ENCODE measurements around the gene TLE3. TPM values are rescaled to one million over a fixed set of nuclear protein-coding genes. Genes with fewer than 3 reads are reported as not detected.
"Not testable (repeated sequence)": the region's sequence is repeated elsewhere in the genome, so short reads cannot be mapped to it uniquely, and the experiment has no call there.

Gene TLE3
- total RNA-seq, result 100 to 1,000 TPM; 115 to 132 TPM
- 115 to 144 reads per million in 2 donors for total RNA-seq

GRCh38 chr15:70097321-70098152 is at the start of gene TLE3:
TSS of gene TLE3 (minus strand) at chr15:70097917. CDS start at chr15:70096798, 1,119 bp downstream.
- Mint-ChIP-seq H3K36me3 (ENCODE audit: low read depth) (peaks cover 4% of the 10 kb centered on the region), H3K4me3 (peak within 1 kb of the TSS; percentile 99), H3K27ac (peak within 1 kb of the TSS; percentile 97), H3K27me3 (no peaks in the 10 kb centered on the region), H3K4me1 (peaks cover 39% of the 10 kb centered on the region)
- DNase-seq, result peak; percentile 94 to 96 (median 96)
- no peaks in the 10 kb centered on the region for H3K9me3 ChIP-seq (ENCODE audit: control insufficient read depth, low read length, poor library complexity, severe bottlenecking)
- ATAC-seq, result peak; percentile 71

- Mint-ChIP-seq H3K36me3 (ENCODE audit: low read depth) (no peaks in the 10 kb centered on the region), H3K27me3 (peaks cover 52% of the 10 kb centered on the region), H3K27ac (no peak overlapping the region), H3K4me3 (no peak overlapping the region), H3K4me1 (peaks cover 7% of the 10 kb centered on the region)
- DNase-seq (no peak), ATAC-seq (no peak)
- no peaks in the 10 kb centered on the region for H3K9me3 ChIP-seq (ENCODE audit: control insufficient read depth, low read length, poor library complexity, severe bottlenecking)
These were observed 49.6 kb upstream of the TLE3 start for GRCh38 chr15:70147178-70147760.

GRCh38 chr15:70146771-70147170 is 49.1 kb upstream of the TLE3 start:
- no peak for DNase-seq
- Mint-ChIP-seq H3K4me1 (peaks cover 8% of the 10 kb centered on the region), H3K27ac (no peak overlapping the region), H3K36me3 (ENCODE audit: low read depth) (no peaks in the 10 kb centered on the region), H3K27me3 (peaks cover 52% of the 10 kb centered on the region), H3K4me3 (no peak overlapping the region)
- H3K9me3 ChIP-seq (ENCODE audit: control insufficient read depth, low read length, poor library complexity, severe bottlenecking), result no peaks in the 10 kb centered on the region
- ATAC-seq, result no peak

GRCh38 chr15:70146162-70146561 is 48.4 kb upstream of the TLE3 start:
- no peaks in the 10 kb centered on the region for H3K9me3 ChIP-seq (ENCODE audit: control insufficient read depth, low read length, poor library complexity, severe bottlenecking)
- no peaks in the 10 kb centered on the region for H3K36me3 Mint-ChIP-seq (ENCODE audit: low read depth)
- DNase-seq (no peak), ATAC-seq (no peak)
- H3K4me3 Mint-ChIP-seq, result no peak overlapping the region
- peaks cover 48% of the 10 kb centered on the region for H3K27me3 Mint-ChIP-seq
- peaks cover 10% of the 10 kb centered on the region for H3K4me1 Mint-ChIP-seq
- no peak overlapping the region for H3K27ac Mint-ChIP-seq

GRCh38 chr15:70145261-70145660 is 47.5 kb upstream of the TLE3 start:
- H3K4me1 Mint-ChIP-seq, result peaks cover 19% of the 10 kb centered on the region
- H3K27me3 Mint-ChIP-seq, result peaks cover 48% of the 10 kb centered on the region
- H3K27ac Mint-ChIP-seq, result no peak overlapping the region
- no peaks in the 10 kb centered on the region for H3K36me3 Mint-ChIP-seq (ENCODE audit: low read depth)
- ATAC-seq, result no peak
- no peak overlapping the region for H3K4me3 Mint-ChIP-seq
- H3K9me3 ChIP-seq (ENCODE audit: control insufficient read depth, low read length, poor library complexity, severe bottlenecking), result no peaks in the 10 kb centered on the region
- no peak for DNase-seq

GRCh38 chr15:70142322-70143191 is 44.8 kb upstream of the TLE3 start:
- H3K27me3 Mint-ChIP-seq, result peaks cover 44% of the 10 kb centered on the region
- DNase-seq (no peak), ATAC-seq (no peak)
- H3K4me1 Mint-ChIP-seq, result peaks cover 27% of the 10 kb centered on the region
- peak overlapping the region; percentile 1 for H3K4me3 Mint-ChIP-seq
- no peaks in the 10 kb centered on the region for H3K9me3 ChIP-seq (ENCODE audit: control insufficient read depth, low read length, poor library complexity, severe bottlenecking)
- H3K36me3 Mint-ChIP-seq (ENCODE audit: low read depth), result peaks cover 2% of the 10 kb centered on the region
- H3K27ac Mint-ChIP-seq, result peak overlapping the region; percentile 80

GRCh38 chr15:70142072-70142321 is 44.3 kb upstream of the TLE3 start:
- no peak for DNase-seq
- Mint-ChIP-seq H3K27ac (no peak overlapping the region), H3K4me1 (peaks cover 27% of the 10 kb centered on the region), H3K4me3 (peak overlapping the region; percentile 1), H3K27me3 (peaks cover 39% of the 10 kb centered on the region), H3K36me3 (ENCODE audit: low read depth) (peaks cover 2% of the 10 kb centered on the region)
- no peaks in the 10 kb centered on the region for H3K9me3 ChIP-seq (ENCODE audit: control insufficient read depth, low read length, poor library complexity, severe bottlenecking)
- ATAC-seq, result no peak

- Mint-ChIP-seq H3K27me3 (peaks cover 39% of the 10 kb centered on the region), H3K27ac (peak overlapping the region; percentile 95), H3K4me1 (peaks cover 27% of the 10 kb centered on the region), H3K36me3 (ENCODE audit: low read depth) (peaks cover 2% of the 10 kb centered on the region), H3K4me3 (peak overlapping the region; percentile 76)
- ATAC-seq, result no peak
- DNase-seq, result no peak
- no peaks in the 10 kb centered on the region for H3K9me3 ChIP-seq (ENCODE audit: control insufficient read depth, low read length, poor library complexity, severe bottlenecking)
These were observed 43.8 kb upstream of the TLE3 start for GRCh38 chr15:70141376-70142071.

- Mint-ChIP-seq H3K27me3 (peaks cover 31% of the 10 kb centered on the region), H3K4me3 (peak overlapping the region; percentile 76)
- ATAC-seq, result peak; percentile 90
These were observed 43.0 kb upstream of the TLE3 start for GRCh38 chr15:70140543-70141375.

GRCh38 chr15:70140025-70140542 is 42.4 kb upstream of the TLE3 start:
- H3K9me3 ChIP-seq (ENCODE audit: control insufficient read depth, low read length, poor library complexity, severe bottlenecking), result no peaks in the 10 kb centered on the region
- H3K4me3 Mint-ChIP-seq, result peak overlapping the region; percentile 76
- ATAC-seq (no peak), DNase-seq (no peak)
- peaks cover 27% of the 10 kb centered on the region for H3K4me1 Mint-ChIP-seq
- peaks cover 29% of the 10 kb centered on the region for H3K27me3 Mint-ChIP-seq
- peaks cover 2% of the 10 kb centered on the region for H3K36me3 Mint-ChIP-seq (ENCODE audit: low read depth)
- peak overlapping the region; percentile 95 for H3K27ac Mint-ChIP-seq

More at GRCh38 chr15:70140543-70141375, 43.0 kb upstream of the TLE3 start:
- H3K4me1 Mint-ChIP-seq, result peaks cover 27% of the 10 kb centered on the region
- no peaks in the 10 kb centered on the region for H3K9me3 ChIP-seq (ENCODE audit: control insufficient read depth, low read length, poor library complexity, severe bottlenecking)
- peak overlapping the region; percentile 95 for H3K27ac Mint-ChIP-seq
- peaks cover 2% of the 10 kb centered on the region for H3K36me3 Mint-ChIP-seq (ENCODE audit: low read depth)
- DNase-seq, result peak; percentile 27 to 44 (median 30)

- no peak for ATAC-seq
- Mint-ChIP-seq H3K4me1 (peaks cover 30% of the 10 kb centered on the region), H3K4me3 (no peak overlapping the region), H3K27me3 (peaks cover 22% of the 10 kb centered on the region), H3K36me3 (ENCODE audit: low read depth) (peaks cover 5% of the 10 kb centered on the region), H3K27ac (no peak overlapping the region)
- H3K9me3 ChIP-seq (ENCODE audit: control insufficient read depth, low read length, poor library complexity, severe bottlenecking), result no peaks in the 10 kb centered on the region
- DNase-seq, result no peak
These were observed 40.2 kb upstream of the TLE3 start for GRCh38 chr15:70137967-70138366.

- H3K9me3 ChIP-seq (ENCODE audit: control insufficient read depth, low read length, poor library complexity, severe bottlenecking); H3K27ac Mint-ChIP-seq; H3K36me3 Mint-ChIP-seq (ENCODE audit: low read depth); ATAC-seq; DNase-seq; H3K4me3 Mint-ChIP-seq: not testable (repeated sequence)
- peaks cover 15% of the 10 kb centered on the region for H3K27me3 Mint-ChIP-seq
- peaks cover 23% of the 10 kb centered on the region for H3K4me1 Mint-ChIP-seq
These were observed 39.3 kb upstream of the TLE3 start for GRCh38 chr15:70137021-70137420.
